Measurements from ENCODE around the gene ADCY4.

The ADCY4 gene

DNA sequence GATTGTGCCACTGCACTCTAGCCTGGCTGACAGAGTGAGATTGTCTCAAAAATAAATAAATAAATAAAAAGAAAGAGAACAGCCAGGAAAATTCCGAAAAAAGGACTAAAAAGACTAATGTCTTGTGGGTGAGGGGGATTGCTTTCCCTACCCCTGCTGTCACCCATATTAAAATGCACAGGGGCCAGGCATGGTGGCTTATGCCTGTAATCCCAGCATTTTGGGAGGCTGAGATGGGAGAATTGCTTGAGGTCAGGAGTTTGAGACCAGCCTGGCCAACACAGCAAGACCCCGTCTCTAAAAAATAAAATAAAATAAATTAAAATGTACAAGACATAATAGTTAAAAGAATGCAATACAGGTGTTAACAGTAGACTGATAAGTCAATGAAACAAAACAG is 41.3 kb downstream of the ADCY4 start:
- no peak for DNase-seq

- DNase-seq: no peak
Observed at GRCh38 chr14:24292118-24292807, 42.6 kb downstream of the ADCY4 start.

DNA sequence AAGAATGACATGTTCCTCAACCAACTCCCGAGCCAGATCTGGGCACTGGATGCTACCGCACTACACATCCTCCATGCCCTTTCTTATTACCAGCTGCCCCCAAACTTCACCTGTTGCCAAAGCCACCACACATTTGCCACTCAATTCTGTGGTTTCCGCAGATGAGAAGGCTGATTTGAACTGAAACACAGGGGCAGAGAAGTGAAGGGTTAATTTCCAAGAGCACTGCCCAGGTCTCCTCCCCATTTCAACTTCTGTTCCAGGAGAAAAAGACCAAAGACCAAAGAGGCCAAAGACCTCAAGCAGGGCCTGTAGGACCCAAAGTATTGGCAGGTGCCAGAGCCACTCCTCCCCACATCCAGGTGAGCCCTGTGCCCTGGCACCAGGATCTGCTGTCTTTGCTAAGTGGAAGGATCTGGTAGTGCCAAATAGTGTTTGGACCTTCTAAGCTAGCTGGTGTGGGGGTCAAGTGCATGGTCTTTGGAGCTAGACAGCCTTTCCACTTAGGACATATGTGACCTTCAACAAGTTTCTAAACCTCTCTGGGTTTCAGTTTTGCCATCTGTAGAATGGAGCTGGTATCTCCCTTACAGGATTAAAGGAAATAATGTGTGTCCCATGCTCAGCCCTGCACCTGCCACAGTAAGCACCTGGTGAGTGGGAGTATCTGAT is 43.3 kb downstream of the ADCY4 start:
- no peak for DNase-seq

DNA sequence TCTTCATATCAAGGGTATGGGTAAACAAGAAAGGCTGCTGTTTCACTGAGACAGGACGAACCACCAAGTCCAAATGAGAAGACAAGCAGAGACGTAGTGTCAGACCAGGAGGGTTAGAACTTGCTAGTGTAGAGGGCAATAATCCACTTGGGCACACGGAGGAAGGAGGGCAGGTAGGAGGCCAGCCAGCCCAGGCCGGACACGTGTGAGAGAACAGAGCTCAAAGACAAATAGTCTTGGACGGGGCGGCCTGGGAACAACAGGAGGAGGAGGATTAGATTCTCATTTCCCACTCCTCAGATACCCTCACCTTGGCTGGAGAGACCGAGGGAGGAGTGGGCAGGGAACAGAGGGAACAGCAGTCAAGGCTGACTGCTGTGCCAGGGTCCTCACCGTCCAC is 44.1 kb downstream of the ADCY4 start:
- no peak for DNase-seq

DNA sequence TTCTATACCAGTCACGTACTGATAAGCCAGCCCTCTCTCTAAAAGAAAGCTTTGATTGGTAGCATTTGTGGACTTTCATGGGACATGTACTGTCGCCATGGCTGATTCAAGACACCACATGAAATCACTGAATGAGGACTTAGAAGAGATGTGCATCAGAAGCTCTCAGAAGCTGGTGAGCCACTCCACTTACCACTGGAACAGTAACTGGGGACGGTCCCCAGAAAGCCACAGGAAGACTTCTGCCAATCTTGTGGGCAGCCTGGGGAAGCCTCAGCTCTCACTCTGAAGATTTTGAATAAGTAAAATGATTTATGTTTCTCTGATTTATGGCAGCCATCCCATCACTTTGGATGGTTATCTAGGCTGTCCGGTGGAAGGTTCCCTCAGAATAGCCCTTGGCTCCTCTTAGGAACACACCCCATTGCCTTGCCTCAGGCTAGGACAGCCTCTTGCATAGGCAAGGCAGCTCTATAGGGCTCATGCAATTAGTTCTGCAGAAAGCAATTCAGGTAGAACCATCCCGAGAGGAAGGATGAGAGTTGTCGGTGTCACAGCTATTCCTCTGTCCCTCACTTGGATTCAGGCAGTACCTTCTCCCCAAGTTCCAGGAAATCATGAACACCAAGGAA is 45.1 kb downstream of the ADCY4 start:
- no peak for DNase-seq

- DNase-seq: no peak
Observed at GRCh38 chr14:24286996-24287395, 47.9 kb downstream of the ADCY4 start.

DNA sequence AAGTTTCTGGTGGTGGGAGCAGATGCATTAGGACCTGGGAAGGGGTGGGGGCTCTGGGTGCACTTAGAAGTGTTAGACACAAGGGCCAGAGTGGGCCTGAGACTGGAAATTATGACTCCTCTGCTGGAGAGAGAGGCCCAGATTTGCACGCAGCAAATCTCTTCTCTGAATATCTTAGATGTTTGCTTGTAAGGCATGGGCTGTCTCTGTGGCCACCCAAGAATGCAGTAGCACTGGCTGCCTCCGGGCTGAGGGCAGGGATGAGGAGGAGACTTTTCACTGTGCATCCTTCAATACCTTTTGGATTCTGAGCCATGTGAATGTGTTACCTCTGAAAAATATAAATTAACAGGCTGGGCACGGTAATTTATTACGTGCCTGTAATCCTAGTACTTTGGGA is 49.5 kb downstream of the ADCY4 start:
- DNase-seq: no peak

DNA sequence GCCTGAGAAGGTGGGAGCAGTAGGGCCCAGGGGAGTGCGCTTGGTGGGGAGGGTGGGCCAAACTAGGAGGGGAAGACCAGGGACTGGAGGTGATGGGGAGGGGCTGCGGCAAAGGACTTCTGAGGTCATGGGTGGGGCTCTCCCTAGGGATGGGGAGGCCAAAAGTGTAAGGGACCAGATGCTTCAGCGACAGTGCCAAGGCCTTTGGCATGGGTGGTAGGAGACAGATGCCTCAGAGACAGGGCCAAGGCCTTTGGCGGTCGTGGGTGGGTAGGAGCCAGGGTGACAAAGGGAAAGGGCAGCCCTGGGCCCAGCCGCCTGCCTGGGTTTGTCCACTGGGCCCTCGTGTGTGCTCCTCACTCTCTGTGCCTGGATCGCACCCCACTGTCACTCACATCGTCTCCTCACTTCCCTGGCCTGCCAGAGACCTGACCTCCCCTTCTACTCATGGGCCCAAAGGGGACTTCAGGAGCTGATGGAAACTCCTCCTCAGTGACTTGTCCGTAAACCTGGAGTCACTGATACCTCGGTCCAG is 50.3 kb downstream of the ADCY4 start:
- no peak for DNase-seq

DNA sequence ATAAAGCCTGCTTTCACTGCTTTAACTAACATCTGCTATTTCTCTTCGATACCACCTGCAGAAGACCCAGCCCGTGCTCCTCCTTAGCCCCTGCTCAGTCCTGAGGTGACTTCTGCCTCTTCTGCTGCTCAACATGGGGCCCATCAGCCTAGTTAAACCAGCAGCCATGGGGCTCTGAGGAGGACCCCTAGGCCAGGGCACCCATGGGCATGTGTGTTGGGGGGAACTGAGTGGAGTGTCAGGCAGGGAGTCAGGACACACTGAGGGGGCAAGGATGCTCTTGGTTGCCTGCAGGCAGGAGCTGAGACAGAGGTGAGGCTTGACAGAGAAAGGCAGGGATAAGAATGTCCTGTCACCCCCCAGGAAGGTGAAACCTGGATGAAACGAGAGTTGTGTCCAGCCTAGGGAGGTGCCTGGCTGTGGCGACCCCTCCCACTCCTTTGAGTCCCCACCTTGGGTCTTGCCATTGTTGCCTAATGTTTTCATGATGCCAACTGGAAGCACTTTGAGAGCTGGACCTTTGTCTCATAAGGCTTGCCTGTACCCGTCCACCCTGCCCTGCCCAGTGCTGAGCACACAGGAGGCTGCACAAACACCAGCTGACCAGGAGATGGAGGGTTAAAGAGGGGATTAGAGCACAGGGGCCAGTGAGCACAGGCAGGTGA is 50.9 kb downstream of the ADCY4 start:
- no peak for DNase-seq

- DNase-seq: no peak
Observed at GRCh38 chr14:24282736-24283135, 52.1 kb downstream of the ADCY4 start.

DNA sequence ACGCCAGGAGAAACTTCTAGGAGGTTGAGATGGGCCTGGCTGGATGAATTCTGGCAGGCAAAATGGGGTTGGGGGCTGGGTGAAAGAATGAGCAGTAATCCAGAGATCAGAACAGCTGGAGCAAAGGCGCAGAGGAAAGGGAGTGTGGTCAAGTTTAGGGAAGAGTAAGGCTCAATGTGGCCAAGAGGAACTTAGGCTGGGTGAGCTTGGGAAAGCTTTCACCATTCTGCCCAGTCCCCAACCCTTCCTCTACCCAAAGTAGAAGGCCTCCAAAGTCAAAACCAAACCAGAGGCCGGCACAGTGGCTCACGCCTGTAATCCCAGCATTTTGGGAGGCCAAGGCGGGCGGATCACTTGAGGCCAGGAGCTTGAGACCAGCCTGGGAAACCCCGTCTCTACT is 53.2 kb downstream of the ADCY4 start:
- DNase-seq: no peak

- no peak for DNase-seq
Observed at GRCh38 chr14:24280797-24281460, 53.9 kb downstream of the ADCY4 start.

GRCh38 chr14:24279301-24280186 is 55.3 kb downstream of the ADCY4 start:
- no peak for DNase-seq

DNA sequence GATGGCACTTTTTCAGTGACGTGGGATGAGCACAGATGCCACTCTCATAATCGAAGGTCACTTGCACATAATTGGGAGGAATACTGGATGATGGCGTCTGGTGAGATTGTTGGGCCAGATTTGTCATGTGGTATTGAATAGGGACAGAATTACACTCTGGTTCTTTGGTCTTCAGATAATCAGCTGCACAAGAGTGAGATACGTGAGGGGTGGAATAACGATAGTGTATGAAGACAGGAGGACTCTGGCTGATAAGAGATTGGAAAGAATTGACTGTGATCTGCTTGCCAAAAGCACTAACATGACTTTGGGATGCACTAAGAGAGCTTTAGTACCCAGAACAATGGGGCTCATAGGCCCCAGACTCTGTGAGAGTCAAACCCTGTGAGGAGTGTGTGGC is 56.4 kb downstream of the ADCY4 start:
- DNase-seq: no peak

- DNase-seq: no peak
Observed at GRCh38 chr14:24277606-24278321, 57.1 kb downstream of the ADCY4 start.

GRCh38 chr14:24277071-24277470 is 57.8 kb downstream of the ADCY4 start:
- no peak for DNase-seq

DNA sequence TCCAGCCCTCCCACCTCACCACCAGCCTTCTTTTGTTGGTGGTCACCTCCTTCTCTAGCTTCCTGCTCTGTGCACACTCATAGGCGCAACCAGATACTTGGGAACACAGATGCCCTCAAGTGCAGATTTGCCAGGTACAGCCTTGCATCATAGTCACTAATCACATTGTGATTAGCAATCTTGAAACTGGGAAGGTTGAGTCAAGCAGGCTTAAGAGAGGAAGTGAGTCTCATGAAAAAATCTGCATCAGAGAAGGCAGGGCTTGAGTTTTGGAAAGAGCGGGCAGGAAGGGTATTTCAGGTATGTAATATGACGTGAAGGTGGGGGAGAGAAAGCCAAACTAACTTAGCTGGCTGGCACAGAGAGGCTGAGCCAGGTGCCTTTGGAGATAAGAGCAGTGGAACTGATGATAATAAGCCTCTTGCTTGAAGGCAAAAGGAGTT is 60.7 kb downstream of the ADCY4 start:
- no peak for DNase-seq

DNA sequence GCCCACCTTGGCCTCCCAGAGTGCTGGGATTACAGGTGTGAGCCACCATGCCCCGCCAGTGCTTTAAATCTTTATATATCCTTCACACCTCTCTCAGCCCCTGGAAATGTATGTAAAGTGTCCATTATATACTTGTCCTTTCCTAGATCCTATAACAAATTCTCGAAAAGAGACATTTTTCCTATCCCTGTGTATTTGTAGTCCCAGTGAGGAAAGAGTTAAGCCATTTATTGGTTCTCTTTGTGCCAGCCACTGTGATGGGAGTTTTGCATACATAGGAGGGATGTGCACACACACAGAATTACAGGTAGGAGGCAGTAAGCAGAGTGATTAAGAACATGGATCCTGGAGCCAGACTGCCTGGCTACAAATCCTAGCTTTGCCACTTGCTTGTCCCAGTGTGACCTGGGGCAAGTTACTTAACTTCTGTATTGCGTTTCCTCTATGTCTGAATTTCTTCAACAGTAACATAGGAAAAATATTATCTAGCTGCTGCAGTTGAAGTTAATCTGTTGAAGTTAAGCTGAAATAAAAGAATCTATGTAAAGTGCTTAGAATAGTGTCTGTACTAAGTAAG is 61.4 kb downstream of the ADCY4 start:
- no peak for DNase-seq

- DNase-seq: no peak
Observed at GRCh38 chr14:24272467-24272866, 62.4 kb downstream of the ADCY4 start.

DNA sequence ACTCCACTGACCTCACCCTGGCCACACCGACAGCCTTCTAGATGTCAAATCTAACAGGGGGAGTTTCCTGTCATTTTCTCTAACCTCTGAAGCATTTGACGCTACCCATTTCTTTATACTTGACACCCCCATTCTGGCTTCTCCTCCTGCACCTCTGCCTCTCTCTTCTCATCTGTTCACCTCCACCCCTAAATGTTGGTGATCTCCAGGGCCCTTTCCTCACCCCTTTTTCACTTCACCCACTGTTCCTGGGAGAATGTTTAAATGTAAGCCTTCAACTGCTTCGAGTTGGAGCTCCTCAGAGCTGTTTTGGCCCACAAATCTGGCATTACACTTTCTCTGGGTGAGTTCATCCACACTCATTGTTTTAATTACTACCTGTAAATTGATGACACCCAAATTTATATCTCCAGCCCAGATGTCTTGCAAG is 63.0 kb downstream of the ADCY4 start:
- DNase-seq: no peak
